Large intestine (tissue), 3 donors: ENCODE data around the gene TNFSF9. TPM values are rescaled to one million over a fixed set of nuclear protein-coding genes. Genes with fewer than 3 reads are reported as not detected.
"Not testable (repeated sequence)": the region's sequence is repeated elsewhere in the genome, so short reads cannot be mapped to it uniquely, and the experiment has no call there.

Source experiments
- DNase-seq, 2 donors: peaks; one replicate each; pipeline versions ENCODE4 v3.0.0 to v3.0.0-alpha.2; 2013
- H3K27ac ChIP-seq: one replicate; pipeline ENCODE4 v1.5.1; 2013; ENCODE audit warnings: low read length
- H3K27me3 ChIP-seq: 2 replicates; pipeline ENCODE4 v1.6.1; 2013; ENCODE audit warnings: low read length; ENCODE audit not compliant: control insufficient read depth, insufficient read depth
- H3K36me3 ChIP-seq: 2 replicates; pipeline ENCODE4 v1.6.1; 2013; ENCODE audit warnings: low read length; ENCODE audit not compliant: control insufficient read depth, insufficient read depth
- H3K4me1 ChIP-seq: one replicate; pipeline ENCODE4 v1.6.1; 2013; ENCODE audit warnings: low read length; ENCODE audit not compliant: control insufficient read depth, insufficient read depth
- H3K4me3 ChIP-seq: one replicate; pipeline ENCODE4 v1.5.1; 2013; ENCODE audit warnings: low read length
- H3K9me3 ChIP-seq: one replicate; pipeline ENCODE4 v1.6.1; 2013; ENCODE audit warnings: mild to moderate bottlenecking, low read depth, low read length, moderate library complexity; ENCODE audit not compliant: control insufficient read depth
- WGBS: methylation state at CpG from one replicate; pipeline ENCODE4 v1.1.5; 2013; ENCODE audit warnings: low lambda C conversion rate; ENCODE audit not compliant: insufficient coverage; 5-methylcytosine and 5-hydroxymethylcytosine counted together
- polyA plus RNA-seq: library from polyadenylated mRNA; unstranded; fragments of 120-200 nt; gene quantifications from one replicate; pipeline ENCODE4 v1.2.1, GENCODE V29; 2013

TNFSF9 gene
- polyA plus RNA-seq, 1 donor: 0.19 TPM

- Histone ChIP-seq H3K9me3 (no peaks in the 10 kb centered on the region), H3K4me1 (no peaks in the 10 kb centered on the region), H3K4me3 (no peak overlapping the region), H3K27ac (no peak overlapping the region), H3K36me3 (no peaks in the 10 kb centered on the region), H3K27me3 (no peaks in the 10 kb centered on the region)
- WGBS: no CpG with 5 or more reads among the region's 5 CpGs
- no peak for DNase-seq
Measured at GRCh38 chr19:6577476-6578125, 46.8 kb downstream of the TNFSF9 start.

- H3K27ac ChIP-seq: no peak overlapping the region
- no peak overlapping the region for H3K4me3 ChIP-seq
- H3K36me3 ChIP-seq: no peaks in the 10 kb centered on the region
- no peak for DNase-seq
- no peaks in the 10 kb centered on the region for H3K27me3 ChIP-seq
- no peaks in the 10 kb centered on the region for H3K9me3 ChIP-seq
- no CpG with 5 or more reads among the region's 7 CpGs for WGBS
- no peaks in the 10 kb centered on the region for H3K4me1 ChIP-seq
Measured at GRCh38 chr19:6579450-6580178, 48.8 kb downstream of the TNFSF9 start.

GRCh38 chr19:6580313-6580712 is 49.5 kb downstream of the TNFSF9 start:
- WGBS: 100% methylated on average over 2 of the region's 8 CpGs
- Histone ChIP-seq H3K27me3 (no peaks in the 10 kb centered on the region), H3K4me3 (no peak overlapping the region), H3K9me3 (no peaks in the 10 kb centered on the region), H3K4me1 (no peaks in the 10 kb centered on the region), H3K36me3 (no peaks in the 10 kb centered on the region), H3K27ac (no peak overlapping the region)
- DNase-seq: no peak

GRCh38 chr19:6582515-6583484 is 52.0 kb downstream of the TNFSF9 start:
- H3K4me3 ChIP-seq, H3K4me1 ChIP-seq, H3K27ac ChIP-seq, H3K36me3 ChIP-seq, DNase-seq, H3K9me3 ChIP-seq: not testable (repeated sequence)
- no CpG with 5 or more reads among the region's 16 CpGs for WGBS
- peaks cover 20% of the 10 kb centered on the region for H3K27me3 ChIP-seq

Other genes starting within 250 kb of the TNFSF9 start
- gene ACER1, start 197.4 kb upstream of the TNFSF9 start, polyA plus RNA-seq: 0.04 TPM
- 49.3 TPM for gene CLPP, start 169.5 kb upstream of the TNFSF9 start, polyA plus RNA-seq
- gene ALKBH7, start 158.2 kb upstream of the TNFSF9 start, polyA plus RNA-seq: 97.9 TPM
- 2.5 TPM for gene PSPN, start 155.1 kb upstream of the TNFSF9 start, polyA plus RNA-seq
- 99.4 TPM for gene GTF2F1, start 137.9 kb upstream of the TNFSF9 start, polyA plus RNA-seq
- 238 TPM for gene KHSRP, start 106.2 kb upstream of the TNFSF9 start, polyA plus RNA-seq
- 0.36 TPM for gene SLC25A41, start 97.3 kb upstream of the TNFSF9 start, polyA plus RNA-seq
- 27.9 TPM for gene SLC25A23, start 71.2 kb upstream of the TNFSF9 start, polyA plus RNA-seq
- 41.7 TPM for gene CRB3, start 66.8 kb upstream of the TNFSF9 start, polyA plus RNA-seq
- gene DENND1C, start 49.2 kb upstream of the TNFSF9 start, polyA plus RNA-seq: 40.4 TPM
- 7.3 TPM for gene TUBB4A, start 28.7 kb upstream of the TNFSF9 start, polyA plus RNA-seq
- not detected for gene CD70, start 60.1 kb downstream of the TNFSF9 start, polyA plus RNA-seq
- gene TNFSF14, start 139.1 kb downstream of the TNFSF9 start, polyA plus RNA-seq: 1.1 TPM
- 79.1 TPM for gene C3, start 189.6 kb downstream of the TNFSF9 start, polyA plus RNA-seq
- 56.4 TPM for gene GPR108, start 206.6 kb downstream of the TNFSF9 start, polyA plus RNA-seq
- gene TRIP10, start 208.7 kb downstream of the TNFSF9 start, polyA plus RNA-seq: 96.0 TPM
- gene SH2D3A, start 236.4 kb downstream of the TNFSF9 start, polyA plus RNA-seq: 26.3 TPM
- gene VAV1, start 241.7 kb downstream of the TNFSF9 start, polyA plus RNA-seq: 3.2 TPM